Measurements from ENCODE around the gene OGFOD3.

DNA sequence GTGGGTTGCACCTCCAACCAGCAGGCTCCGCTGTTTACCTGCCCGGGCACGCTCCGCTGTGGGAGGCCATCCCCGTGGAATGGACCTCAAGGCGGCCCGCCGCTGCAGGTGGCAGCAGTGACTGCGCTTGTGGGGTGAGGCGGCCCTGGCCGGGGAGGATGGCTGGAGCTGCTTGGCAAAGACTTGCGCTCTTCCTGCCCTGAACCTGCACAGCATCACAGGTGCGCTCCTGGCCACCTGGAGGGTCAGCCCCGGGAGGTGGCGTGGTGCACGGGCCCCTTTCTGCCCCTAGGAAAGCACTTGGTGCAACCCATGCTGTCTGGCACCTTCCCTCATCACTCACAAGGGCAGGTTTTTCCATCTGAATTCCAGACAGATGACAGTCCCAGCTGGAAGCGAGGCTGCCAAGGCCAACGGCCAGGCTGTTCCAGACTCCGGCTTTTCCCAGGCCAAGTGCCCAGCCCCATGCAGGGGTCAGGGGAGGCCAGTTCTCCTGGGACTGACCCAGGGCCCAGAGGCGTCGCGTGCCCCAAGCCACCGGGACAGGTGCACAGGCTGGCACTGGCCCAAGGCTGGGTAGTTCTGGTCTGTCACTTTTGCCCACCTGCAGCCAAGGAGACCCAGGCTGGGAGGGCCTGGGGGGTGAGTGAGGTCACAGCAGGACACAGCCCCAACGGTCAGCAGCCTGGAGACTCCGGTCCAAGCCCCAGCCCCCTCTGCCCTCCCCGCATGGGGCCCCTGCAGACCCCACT lies 33.5 kb downstream of the OGFOD3 start:
- TF ChIP-seq, protein P1, sequence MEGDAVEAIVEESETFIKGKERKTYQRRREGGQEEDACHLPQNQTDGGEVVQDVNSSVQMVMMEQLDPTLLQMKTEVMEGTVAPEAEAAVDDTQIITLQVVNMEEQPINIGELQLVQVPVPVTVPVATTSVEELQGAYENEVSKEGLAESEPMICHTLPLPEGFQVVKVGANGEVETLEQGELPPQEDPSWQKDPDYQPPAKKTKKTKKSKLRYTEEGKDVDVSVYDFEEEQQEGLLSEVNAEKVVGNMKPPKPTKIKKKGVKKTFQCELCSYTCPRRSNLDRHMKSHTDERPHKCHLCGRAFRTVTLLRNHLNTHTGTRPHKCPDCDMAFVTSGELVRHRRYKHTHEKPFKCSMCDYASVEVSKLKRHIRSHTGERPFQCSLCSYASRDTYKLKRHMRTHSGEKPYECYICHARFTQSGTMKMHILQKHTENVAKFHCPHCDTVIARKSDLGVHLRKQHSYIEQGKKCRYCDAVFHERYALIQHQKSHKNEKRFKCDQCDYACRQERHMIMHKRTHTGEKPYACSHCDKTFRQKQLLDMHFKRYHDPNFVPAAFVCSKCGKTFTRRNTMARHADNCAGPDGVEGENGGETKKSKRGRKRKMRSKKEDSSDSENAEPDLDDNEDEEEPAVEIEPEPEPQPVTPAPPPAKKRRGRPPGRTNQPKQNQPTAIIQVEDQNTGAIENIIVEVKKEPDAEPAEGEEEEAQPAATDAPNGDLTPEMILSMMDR (IDR thresholded peaks at IDR 0.05) = no peak
- TF ChIP-seq POLR2A (IDR thresholded peaks at IDR 0.05) = no peak
